ENCODE results near the gene PLA2G12B.
"Not testable (repeated sequence)": the region's sequence is repeated elsewhere in the genome, so short reads cannot be mapped to it uniquely, and the experiment has no call there.

The PLA2G12B gene, protein sequence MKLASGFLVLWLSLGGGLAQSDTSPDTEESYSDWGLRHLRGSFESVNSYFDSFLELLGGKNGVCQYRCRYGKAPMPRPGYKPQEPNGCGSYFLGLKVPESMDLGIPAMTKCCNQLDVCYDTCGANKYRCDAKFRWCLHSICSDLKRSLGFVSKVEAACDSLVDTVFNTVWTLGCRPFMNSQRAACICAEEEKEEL

DNA sequence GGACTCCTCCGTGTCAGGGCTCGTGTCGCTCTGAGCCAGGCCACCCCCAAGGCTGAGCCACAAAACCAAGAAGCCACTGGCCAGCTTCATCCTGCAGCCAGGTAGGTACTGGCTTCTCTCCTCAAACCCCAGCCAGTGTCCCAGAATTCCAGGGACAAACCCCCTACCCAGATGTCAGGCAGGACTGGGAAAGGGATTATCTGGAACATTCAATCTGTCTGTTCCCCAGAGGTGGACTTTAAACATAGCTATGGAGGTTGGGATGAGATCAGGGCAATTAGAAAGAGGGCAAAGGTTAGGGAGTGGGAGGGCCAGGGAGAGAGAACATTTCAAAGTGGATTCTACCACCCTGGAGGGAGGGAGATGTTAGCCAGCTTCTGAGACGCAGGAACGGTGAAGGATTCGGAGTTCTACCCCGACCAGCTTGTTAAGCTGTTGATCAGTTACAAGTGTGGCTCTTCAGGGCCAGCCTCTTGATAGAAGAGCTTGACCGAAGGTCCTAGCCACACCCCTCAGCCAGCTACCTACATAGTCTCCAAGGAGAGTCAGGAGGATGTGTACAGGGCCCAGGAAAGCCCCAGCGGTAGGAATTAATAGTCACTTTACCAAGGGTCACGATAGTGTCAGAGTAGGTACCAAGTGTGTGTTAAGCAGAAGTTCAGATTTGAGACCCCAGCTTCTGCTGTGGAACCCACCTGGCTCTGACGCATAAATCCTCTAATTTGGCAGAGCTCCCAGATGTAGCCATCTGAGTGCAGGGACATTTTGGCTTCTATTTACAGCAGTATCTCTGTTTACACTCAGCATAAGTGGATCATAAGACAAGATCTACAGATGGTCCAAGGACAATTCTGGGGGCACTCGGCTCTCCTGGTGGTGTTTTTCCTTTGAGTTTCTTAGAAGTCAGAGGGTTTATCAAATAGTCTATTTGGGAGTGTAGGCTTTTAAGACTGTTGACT, at the start of gene PLA2G12B:
Gene PLA2G12B, minus strand, starts transcription at position 211 of the 959 bp plus-strand sequence. Its CDS starts 121 bp downstream, at position 90.
- no peak for DNase-seq (ENCODE audit: low read depth, low spot score)
- TF ChIP-seq, protein P1, sequence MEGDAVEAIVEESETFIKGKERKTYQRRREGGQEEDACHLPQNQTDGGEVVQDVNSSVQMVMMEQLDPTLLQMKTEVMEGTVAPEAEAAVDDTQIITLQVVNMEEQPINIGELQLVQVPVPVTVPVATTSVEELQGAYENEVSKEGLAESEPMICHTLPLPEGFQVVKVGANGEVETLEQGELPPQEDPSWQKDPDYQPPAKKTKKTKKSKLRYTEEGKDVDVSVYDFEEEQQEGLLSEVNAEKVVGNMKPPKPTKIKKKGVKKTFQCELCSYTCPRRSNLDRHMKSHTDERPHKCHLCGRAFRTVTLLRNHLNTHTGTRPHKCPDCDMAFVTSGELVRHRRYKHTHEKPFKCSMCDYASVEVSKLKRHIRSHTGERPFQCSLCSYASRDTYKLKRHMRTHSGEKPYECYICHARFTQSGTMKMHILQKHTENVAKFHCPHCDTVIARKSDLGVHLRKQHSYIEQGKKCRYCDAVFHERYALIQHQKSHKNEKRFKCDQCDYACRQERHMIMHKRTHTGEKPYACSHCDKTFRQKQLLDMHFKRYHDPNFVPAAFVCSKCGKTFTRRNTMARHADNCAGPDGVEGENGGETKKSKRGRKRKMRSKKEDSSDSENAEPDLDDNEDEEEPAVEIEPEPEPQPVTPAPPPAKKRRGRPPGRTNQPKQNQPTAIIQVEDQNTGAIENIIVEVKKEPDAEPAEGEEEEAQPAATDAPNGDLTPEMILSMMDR (IDR thresholded peaks at IDR 0.05; ENCODE audit: low read depth, low read length): no peak
- in situ Hi-C loops (cut with HindIII; ENCODE audit: low sequenced_read_pairs): no loop called here
- H3K4me3 ChIP-seq (ENCODE audit: low read depth, low read length): no peak within 1 kb of the TSS

DNA sequence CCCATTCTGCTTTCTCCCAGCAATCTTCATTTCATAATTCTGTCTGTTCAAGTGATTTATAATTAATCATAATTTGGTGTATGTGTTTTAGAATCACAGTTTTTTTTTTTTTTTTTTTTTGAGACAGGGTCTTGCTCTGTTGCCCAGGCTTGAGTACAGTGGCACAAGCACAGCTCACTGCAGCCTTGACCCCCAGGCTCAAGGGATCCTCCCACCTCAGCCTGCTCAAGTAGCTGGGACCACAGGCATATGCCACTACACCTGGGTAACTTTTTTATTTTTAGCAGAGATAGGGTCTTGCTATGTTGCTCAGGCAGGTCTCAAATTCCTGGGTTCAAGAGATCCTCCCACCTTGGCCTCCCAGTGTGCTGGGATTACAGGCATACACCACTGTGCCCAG, 49.2 kb upstream of the PLA2G12B start:
- no peak overlapping the region for H3K4me3 ChIP-seq (ENCODE audit: low read depth, low read length)
- TF ChIP-seq, protein P1 (IDR thresholded peaks at IDR 0.05; ENCODE audit: low read depth, low read length): no peak
- DNase-seq (ENCODE audit: low read depth, low spot score): no peak
- in situ Hi-C loops (cut with HindIII; ENCODE audit: low sequenced_read_pairs): no loop called here

DNA sequence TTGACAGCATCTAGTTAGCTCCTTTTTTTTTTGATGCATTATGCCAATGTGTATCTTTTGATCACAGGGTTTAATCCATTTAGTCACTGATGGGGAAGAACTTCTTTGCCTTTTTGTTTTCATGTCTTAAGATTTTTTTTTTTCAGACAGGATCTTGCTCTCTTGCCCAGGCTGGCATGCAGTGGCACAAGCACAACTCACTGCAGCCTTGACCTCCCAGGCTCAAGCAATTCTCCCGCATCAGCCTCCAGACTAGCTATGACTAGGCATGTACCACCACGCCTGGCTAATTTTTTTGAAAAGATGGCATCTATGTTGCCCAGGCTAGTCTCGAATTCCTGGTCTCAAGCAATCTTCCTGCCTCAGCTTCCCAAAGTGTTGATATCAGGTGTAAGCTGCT, 46.4 kb upstream of the PLA2G12B start:
- TF ChIP-seq, protein P1 (IDR thresholded peaks at IDR 0.05; ENCODE audit: low read depth, low read length): no peak

DNA sequence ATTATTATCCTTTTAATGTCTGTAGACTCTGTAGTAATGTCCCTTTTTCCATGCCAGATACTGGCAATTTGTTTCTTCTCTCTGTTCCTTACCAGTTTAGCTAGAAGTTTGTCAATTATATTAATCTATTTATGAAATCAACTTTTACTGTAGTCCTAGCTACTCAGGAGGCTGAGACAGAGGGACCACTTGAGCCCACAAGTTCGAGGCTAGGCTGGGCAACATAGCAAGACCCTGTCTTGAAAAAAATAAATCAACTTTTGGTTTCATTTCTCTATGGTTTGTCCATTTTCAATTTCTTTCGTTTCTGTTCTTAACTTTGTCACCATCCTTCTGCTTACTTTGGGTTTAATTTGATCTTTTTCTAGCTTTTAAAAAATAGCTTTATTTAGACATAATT, 42.5 kb upstream of the PLA2G12B start:
- in situ Hi-C loops (cut with HindIII; ENCODE audit: low sequenced_read_pairs): no loop called here
- no peak for DNase-seq (ENCODE audit: low read depth, low spot score)
- TF ChIP-seq, protein P1 (IDR thresholded peaks at IDR 0.05; ENCODE audit: low read depth, low read length): no peak
- no peak overlapping the region for H3K4me3 ChIP-seq (ENCODE audit: low read depth, low read length)

More for the DNA sequence above, 46.4 kb upstream of the PLA2G12B start:
- in situ Hi-C loops (cut with HindIII; ENCODE audit: low sequenced_read_pairs): no loop called here
- no peak for DNase-seq (ENCODE audit: low read depth, low spot score)
- no peak overlapping the region for H3K4me3 ChIP-seq (ENCODE audit: low read depth, low read length)

DNA sequence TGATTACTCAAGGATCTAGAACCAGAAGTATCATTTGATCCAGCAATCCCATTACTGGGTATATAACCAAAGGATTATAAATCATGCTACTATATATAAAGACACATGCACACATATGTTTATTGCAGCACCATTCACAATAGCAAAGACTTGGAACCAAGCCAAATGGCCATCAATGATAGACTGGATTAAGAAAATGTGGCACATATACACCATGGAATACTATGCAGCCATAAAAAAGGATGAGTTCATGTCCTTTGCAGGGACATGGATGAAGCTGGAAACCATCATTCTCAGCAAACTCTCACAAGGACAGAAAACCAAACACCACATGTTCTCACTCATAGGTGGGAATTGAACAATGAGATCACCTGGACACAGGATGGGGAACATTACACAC, 40.9 kb upstream of the PLA2G12B start:
- in situ Hi-C loops (cut with HindIII; ENCODE audit: low sequenced_read_pairs); DNase-seq (ENCODE audit: low read depth, low spot score); H3K4me3 ChIP-seq (ENCODE audit: low read depth, low read length): not testable (repeated sequence)

DNA sequence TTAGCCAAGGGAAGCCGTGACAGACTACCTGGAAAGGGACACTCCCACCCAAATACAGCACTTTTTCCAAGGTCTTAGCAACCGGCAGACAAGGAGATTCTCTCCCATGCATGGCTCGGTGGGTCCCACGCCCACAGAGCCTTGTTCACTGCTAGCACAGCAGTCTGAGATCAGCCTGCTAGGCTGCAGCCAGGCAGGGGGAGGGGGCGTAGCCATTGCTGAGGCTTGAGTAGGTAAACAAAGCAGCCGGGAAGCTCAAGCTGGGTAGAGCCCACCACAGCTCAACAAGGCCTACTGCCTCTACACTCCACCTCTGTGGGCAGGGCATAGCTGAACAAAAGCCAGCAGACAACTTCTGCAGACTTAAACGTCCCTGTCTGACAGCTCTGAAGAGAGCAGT, 35.2 kb upstream of the PLA2G12B start:
- H3K4me3 ChIP-seq (ENCODE audit: low read depth, low read length); DNase-seq (ENCODE audit: low read depth, low spot score); in situ Hi-C loops (cut with HindIII; ENCODE audit: low sequenced_read_pairs): not testable (repeated sequence)

DNA sequence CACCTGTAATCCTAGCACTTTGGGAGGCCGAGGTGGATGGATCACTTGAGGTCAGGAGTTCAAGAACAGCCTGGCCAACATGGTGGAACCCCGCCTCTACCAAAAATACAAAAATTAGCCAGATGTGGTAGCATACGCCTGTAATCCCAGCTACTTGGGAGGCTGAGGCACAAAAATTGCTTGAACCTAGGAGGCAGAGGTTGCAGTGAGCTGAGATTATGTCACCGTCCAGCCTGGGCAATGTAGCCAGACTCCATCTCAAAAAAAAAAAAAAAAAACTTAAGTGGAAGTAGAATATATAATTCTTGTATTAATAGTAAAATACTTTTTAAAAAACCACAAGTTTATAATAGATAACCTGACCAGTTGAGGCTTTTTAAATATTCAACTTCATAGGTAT, 30.0 kb upstream of the PLA2G12B start:
- in situ Hi-C loops (cut with HindIII; ENCODE audit: low sequenced_read_pairs); DNase-seq (ENCODE audit: low read depth, low spot score); H3K4me3 ChIP-seq (ENCODE audit: low read depth, low read length): not testable (repeated sequence)

DNA sequence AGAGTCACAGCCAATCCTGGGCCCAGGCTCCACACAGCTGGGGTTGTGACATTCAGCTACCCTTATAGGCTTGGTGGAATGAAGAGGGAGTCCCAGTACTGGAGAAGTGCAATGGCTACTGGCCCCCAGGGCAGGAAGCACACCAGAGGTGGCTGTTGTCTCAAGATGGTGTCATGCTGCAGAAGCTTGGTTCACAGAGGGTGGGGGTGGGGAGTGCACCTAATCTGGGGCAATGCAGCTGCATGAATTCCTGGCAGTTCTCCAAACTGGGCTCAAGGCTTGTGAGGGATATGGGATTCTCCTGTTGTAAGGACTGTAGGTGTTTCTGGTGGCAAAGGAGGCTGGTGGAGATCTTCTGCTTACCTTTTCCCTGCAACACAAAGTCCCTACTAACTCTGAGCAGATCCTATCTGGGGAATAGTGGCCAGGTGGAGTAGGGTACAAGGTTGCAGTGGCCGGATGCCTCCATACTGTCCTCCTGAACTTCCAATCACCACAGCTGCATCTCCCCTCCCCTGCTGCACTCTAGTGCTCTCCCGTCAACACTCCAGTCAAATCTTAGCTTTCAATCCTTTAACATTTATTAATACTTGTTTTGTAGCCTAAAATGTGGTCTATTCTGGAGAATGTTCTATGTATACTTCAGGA, 27.4 kb upstream of the PLA2G12B start:
- in situ Hi-C loops (cut with HindIII; ENCODE audit: low sequenced_read_pairs): no loop called here
- no peak for DNase-seq (ENCODE audit: low read depth, low spot score)
- TF ChIP-seq, protein P1 (IDR thresholded peaks at IDR 0.05; ENCODE audit: low read depth, low read length): no peak
- H3K4me3 ChIP-seq (ENCODE audit: low read depth, low read length): no peak overlapping the region
